GM19328 (cell line): ENCODE results near the gene FEZF1.

ENCODE experiments used
- ATAC-seq: cut with Tn5 transposase; IDR thresholded peaks from one replicate; pipeline ENCODE4 v1.9.1; 2021; ENCODE audit warnings: mild to moderate bottlenecking, moderate library complexity; ENCODE audit not compliant: unreplicated experiment

The FEZF1 gene

DNA sequence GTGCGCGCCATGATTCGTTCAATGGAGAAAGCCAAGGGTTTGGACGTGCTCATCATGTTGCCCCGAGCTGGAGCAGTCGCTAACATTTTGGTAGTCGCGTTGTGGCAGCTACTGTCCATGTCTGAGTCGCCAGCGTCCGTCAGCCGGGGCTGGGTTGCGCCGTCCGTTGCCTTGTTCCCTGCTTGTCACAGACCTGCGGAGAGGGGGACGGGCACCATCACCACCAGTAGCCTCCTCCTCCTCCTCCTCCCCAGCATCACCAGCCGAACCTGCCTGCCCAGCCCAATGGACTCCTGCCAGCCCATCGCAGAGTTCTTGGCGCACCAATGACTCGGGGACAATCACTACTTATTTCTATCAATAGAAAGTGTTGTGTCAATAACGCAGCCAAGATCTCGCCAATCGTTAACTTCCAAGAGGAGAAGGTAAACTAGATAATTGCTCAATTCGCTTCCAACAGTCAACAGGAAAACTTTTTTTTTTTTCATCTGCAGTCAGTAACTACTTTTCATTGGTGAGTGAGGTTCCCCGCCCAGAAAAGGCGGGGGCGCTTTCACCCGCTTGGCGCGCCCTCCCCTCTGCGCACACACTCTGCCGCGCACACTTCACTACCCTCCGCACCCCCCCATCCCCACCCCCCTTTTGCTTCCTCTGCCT lies at the start of gene FEZF1:
FEZF1 (minus strand) TSS at position 432 of the 657 bp plus-strand sequence; CDS start at position 119, 313 bp downstream.
- ATAC-seq = no peak

GRCh38 chr7:122352454-122352853 lies 47.9 kb upstream of the FEZF1 start:
- no peak for ATAC-seq

- no peak for ATAC-seq
Observed at GRCh38 chr7:122350701-122351100, 46.2 kb upstream of the FEZF1 start.

- ATAC-seq = no peak
Observed at GRCh38 chr7:122344303-122344620, 39.7 kb upstream of the FEZF1 start.

DNA sequence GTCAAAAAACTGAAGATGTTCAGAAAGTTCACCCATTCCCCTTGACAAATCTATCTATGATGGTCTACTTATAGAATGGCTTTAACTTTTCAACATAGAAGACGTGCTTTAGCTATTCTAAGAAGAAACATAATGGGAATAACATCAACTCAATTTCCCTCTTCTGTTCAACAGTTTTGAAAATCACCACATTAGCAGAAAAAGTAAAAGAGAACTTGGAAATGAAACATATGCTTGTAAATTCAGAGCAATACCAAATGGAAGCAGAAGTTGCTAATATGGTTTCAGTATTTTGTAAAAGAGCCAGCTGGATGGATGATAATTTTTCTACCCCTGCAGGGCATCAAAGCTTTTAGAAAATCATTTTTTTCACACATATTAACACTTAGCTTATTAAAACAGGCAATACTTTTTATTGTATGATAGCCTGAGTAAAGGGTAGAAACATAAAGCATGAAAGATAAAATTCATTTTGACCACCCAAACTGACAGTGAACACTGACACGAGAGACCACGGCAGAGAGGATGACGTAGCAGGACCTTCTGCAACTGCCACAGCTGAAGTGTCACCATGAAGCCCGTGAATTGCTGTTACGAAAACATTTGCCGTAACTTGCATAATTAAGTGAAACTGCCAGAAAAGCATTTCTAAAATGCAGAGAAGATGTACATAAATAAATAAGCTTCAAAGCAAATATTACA lies 39.2 kb upstream of the FEZF1 start:
- ATAC-seq = no peak

DNA sequence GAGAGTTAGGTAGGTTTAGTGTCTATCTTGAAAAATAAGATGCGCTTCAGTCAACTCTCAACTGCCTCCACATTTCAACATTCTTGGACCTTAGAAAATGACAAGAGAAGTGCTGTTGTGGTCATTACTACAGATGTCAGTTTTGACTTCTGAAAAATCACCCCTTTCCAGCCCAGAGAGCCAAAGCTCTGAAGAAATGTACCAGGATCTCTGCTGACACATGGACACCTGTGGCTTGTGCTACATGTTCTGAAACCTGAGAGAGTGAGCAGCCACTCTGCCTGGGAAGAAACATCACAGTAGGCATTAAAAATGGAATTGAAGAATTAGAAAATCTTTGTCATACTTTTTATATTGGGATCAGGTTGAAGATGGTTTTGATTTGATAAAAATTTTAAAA lies 35.9 kb upstream of the FEZF1 start:
- no peak for ATAC-seq

GRCh38 chr7:122339145-122339904 lies 34.8 kb upstream of the FEZF1 start:
- ATAC-seq = no peak

- no peak for ATAC-seq
Observed at GRCh38 chr7:122337011-122337410, 32.5 kb upstream of the FEZF1 start.

- ATAC-seq = no peak
Observed at GRCh38 chr7:122329145-122329802, 24.7 kb upstream of the FEZF1 start.

- ATAC-seq = no peak
Observed at GRCh38 chr7:122327969-122328368, 23.4 kb upstream of the FEZF1 start.

DNA sequence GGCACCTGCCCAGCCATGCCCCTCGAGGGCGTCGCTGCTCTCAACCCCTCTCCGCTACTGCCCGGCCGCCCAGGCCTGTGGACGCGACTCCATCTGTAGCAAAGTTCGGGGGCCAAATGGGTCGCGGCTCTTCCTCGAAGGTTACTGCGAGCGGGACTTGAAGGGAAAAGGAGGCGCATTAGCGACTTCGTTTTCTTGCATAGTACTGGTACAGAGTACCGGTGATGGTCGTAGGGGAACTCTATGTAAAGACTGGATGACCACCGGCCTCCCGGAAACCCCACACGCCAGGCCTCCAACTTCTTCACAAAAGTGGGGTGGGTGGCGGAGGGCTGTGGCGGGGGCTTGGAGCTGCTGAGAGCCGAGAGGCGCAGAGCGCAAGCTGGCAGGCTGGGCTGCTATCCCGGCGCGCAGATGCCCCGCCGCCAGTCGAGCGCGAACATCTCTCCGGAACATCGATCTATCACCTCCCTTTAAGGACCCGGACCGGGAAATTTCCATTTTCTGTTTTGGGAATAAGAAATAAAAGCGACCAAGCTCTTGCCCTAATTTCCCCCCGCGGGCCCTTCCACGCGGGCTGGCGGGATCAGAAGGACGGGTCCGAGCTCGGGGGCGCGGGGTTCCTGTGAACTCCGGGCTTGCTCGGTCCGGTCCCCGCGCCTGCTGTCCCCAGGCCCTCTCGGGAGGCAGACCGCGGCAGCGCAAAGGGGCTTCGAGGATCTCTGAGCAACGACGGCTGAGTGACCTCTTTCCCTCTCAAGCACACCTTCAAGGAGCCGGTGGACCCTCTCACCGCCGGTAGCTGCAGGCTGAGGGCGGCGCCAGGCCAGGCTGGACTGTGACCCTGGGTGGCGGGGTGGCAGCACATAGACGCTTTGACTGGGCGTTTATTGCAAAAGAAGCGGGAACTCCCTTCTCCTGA lies 12.2 kb upstream of the FEZF1 start:
- ATAC-seq = no peak

- ATAC-seq = no peak
Observed at GRCh38 chr7:122315507-122316466, 11.2 kb upstream of the FEZF1 start.

DNA sequence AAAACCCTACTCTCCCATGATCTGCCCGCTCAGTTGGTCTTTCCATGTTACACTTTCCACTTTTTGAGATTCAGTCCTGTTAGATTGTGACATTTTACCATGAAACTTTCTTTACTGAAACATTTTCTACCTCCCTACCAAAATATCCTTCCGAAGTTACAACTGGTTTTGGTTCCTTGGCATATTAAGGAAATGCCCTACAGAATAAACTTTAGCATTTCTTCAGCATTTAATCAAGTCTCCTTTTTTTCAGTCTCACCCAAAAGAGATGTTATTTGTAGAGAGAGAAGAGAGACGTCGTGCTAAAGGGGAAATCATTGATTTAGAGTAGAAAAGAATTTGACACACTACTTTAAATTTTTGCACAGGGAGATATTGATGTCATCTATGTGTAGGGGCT lies 9.7 kb upstream of the FEZF1 start:
- ATAC-seq = no peak

- no peak for ATAC-seq
Observed at GRCh38 chr7:122312789-122313188, 8.2 kb upstream of the FEZF1 start.

DNA sequence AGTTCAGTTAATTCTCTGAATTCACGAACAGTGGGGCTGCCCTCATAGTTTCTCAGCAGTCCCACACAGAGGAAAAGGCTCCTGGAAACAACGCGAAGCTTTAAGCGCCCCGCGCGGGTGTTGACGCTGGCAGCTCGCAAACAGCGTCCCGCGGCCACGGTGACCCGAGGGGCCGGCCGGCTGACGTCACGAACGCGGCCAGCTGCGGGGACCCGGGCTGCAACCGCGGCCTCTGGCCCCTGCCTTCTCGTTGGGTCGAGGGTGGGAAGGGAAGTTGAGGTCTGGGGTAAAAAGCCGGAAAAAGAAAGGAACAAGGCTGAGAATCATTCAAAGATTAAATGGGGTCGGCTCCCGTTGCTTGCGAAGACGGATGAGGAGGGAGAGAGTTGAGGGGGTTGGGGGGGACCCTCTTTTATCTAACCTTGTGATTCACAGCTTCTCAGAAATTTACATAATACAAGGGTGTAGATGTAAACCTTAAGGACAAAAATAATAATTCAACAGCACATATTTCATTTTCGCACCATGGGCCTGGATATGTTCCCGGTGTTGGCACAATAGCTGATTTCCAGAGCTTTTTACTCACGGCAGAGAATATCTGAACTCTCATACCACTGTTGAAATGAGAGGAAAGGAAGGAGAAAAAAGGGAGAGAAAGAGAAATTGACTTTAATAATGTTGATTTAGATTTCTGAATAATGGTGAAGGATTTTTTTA lies 7.3 kb upstream of the FEZF1 start:
- no peak for ATAC-seq

GRCh38 chr7:122311050-122311700 lies 6.6 kb upstream of the FEZF1 start:
- ATAC-seq = no peak

DNA sequence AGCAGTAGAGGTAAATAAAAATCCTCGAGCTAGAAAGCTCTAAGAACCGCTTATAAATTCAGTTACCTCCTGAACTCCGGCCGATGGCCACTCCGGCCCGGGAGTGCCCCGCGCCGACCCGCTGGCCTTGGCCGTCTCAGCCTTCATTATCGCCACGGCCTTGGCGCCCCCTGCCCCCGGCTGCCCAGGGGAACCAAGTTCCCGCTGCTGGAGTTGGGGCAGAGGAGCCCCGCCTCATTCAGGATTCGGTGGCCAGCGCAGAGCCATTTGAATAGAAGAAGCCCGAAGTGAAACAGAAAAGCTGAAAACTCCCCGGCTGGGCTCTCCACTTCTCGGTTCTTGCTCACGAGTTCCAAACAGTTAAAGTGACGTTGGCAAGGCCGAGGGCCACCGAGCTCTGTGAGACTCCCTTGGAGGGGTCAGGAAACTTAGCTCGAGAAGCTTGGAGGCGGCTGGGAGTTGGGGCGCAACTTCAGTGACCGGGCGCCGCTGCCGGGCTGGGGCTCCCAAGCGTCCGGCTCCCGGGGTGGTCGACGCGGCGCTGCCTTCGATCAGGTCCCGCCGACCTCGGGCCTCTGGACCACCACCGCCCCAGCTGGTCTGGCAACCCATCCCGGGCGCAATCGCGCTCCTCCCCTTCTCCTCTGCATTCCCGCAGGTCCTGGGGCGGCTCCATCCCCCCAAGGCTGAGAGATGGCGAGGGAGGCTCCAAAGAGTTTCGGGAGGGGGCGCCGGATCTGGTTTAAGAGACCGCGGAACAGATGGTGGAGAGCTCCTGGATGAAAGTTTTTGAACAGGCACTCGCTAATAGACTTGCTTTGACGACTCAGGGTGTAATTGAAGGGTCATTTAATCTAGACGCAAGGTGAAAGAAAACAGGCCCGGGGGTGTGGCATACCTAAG lies 5.8 kb upstream of the FEZF1 start:
- no peak for ATAC-seq
